GM18870 (cell line): ENCODE data around the gene TMEM82.

Experiments used
- ATAC-seq: cut with Tn5 transposase; IDR thresholded peaks from one replicate; pipeline ENCODE4 v1.9.1; 2021; ENCODE audit warnings: moderate library complexity; ENCODE audit not compliant: unreplicated experiment

Gene TMEM82

GRCh38 chr1:15755021-15755645 is 12.8 kb downstream of the TMEM82 start:
- ATAC-seq, result no peak

- ATAC-seq, result no peak
These were observed 13.3 kb downstream of the TMEM82 start for GRCh38 chr1:15755646-15756040.

GRCh38 chr1:15756143-15757015 is 14.1 kb downstream of the TMEM82 start:
- ATAC-seq, result no peak

GRCh38 chr1:15757016-15757543 is 14.8 kb downstream of the TMEM82 start:
- ATAC-seq, result no peak

GRCh38 chr1:15757575-15758342 is 15.5 kb downstream of the TMEM82 start:
- no peak for ATAC-seq

- ATAC-seq, result no peak
These were observed 16.1 kb downstream of the TMEM82 start, which contains the start of gene FBLIM1 for GRCh38 chr1:15758343-15758931. Gene FBLIM1, plus strand, starts transcription at chr1:15758795. Its CDS starts 6,189 bp downstream, at chr1:15764984.

GRCh38 chr1:15758953-15759661 is 16.8 kb downstream of the TMEM82 start:
- no peak for ATAC-seq

GRCh38 chr1:15760520-15761211 is 18.4 kb downstream of the TMEM82 start:
- no peak for ATAC-seq

GRCh38 chr1:15761366-15762128 is 19.2 kb downstream of the TMEM82 start:
- no peak for ATAC-seq

GRCh38 chr1:15762546-15762945 is 20.2 kb downstream of the TMEM82 start:
- no peak for ATAC-seq

GRCh38 chr1:15764269-15764764 is 22.0 kb downstream of the TMEM82 start:
- no peak for ATAC-seq

GRCh38 chr1:15764890-15765289 is 22.6 kb downstream of the TMEM82 start:
- ATAC-seq, result no peak

- no peak for ATAC-seq
These were observed 23.3 kb downstream of the TMEM82 start for GRCh38 chr1:15765495-15766194.

GRCh38 chr1:15767941-15768340 is 25.6 kb downstream of the TMEM82 start:
- no peak for ATAC-seq

GRCh38 chr1:15768388-15768787 is 26.1 kb downstream of the TMEM82 start:
- ATAC-seq, result no peak

GRCh38 chr1:15770313-15770962 is 28.1 kb downstream of the TMEM82 start:
- no peak for ATAC-seq

- no peak for ATAC-seq
These were observed 29.7 kb downstream of the TMEM82 start for GRCh38 chr1:15771836-15772515.
